A549 (cell line): Measurements from ENCODE around the gene PELI2. TPM values are rescaled to one million over a fixed set of nuclear protein-coding genes. Genes with fewer than 3 reads are reported as not detected.
A peak's percentile ranks its signal among the peaks of the same experiment; 100 is the strongest.

Experiments used
- ATAC-seq, 2 experiments: fragments of 200-7000 bp in 1 of 2; fragments of >200 bp in 1 of 2; cut with Nextera tagmentation in 1 of 2; cut with Tn5 transposase in 1 of 2; 3 replicates each; pipeline versions ENCODE4 v1.8.0 to v1.9.1; 2018 to 2020; ENCODE audit warnings: mild to moderate bottlenecking in 1 of 2, moderate library complexity in 1 of 2
- CTCF ChIA-PET: fragments of 300-600 bp; sonication (Branson Sonifier 250); formaldehyde crosslinking; extraction: SDS; loops from one replicate; lab custom pipeline; 2021; ENCODE audit warnings: antibody characterized with exemption, inconsistent platforms; lab: Yijun Ruan, JAX
- POLR2A ChIA-PET: fragments of 350-600 bp; formaldehyde crosslinking; extraction: SDS; loops from one replicate; lab custom pipeline; 2021; ENCODE audit warnings: antibody characterized with exemption, inconsistent platforms; lab: Yijun Ruan, JAX
- DNase-seq, 2 experiments: peaks; one replicate each; pipeline versions ENCODE4 v3.0.0 to v3.0.0-alpha.2; 2011 to 2016; ENCODE audit warnings: low read depth in 1 of 2, low spot score in 1 of 2
- FAIRE-seq: peaks from 2 replicates; lab custom pipeline; 2011; peaks lifted over from hg19 to GRCh38; lab: Jason Lieb, UNC
- H3K27ac ChIP-seq, 2 experiments: fragments of >200 bp; sonication (Bioruptor Twin); formaldehyde crosslinking; 3 replicates each; pipeline ENCODE4 v1.5.1; 2016 to 2017
- H3K4me1 ChIP-seq: fragments of >200 bp; sonication (Bioruptor Twin); formaldehyde crosslinking; 3 replicates; pipeline ENCODE4 v1.6.1; 2016
- H3K4me2 ChIP-seq: fragments of >200 bp; sonication (Bioruptor Twin); formaldehyde crosslinking; 3 replicates; pipeline ENCODE4 v1.6.1; 2016
- H3K4me3 ChIP-seq: fragments of >200 bp; sonication (Bioruptor Twin); formaldehyde crosslinking; 3 replicates; pipeline ENCODE4 v1.5.1; 2016
- H3K9me3 ChIP-seq: fragments of >200 bp; sonication (Bioruptor Twin); formaldehyde crosslinking; 3 replicates; pipeline ENCODE4 v1.6.1; 2016
- CHD2 ChIP-seq: fragments of 150-350 bp; IDR thresholded peaks from 2 replicates; pipeline ENCODE4 v1.6.1; 2014; ENCODE audit warnings: low read length; ENCODE audit not compliant: partially characterized antibody
- EHF ChIP-seq: fragments of 250-450 bp; sonication (Bioruptor Pico); IDR thresholded peaks from 2 replicates; pipeline ENCODE4 v1.5.0; 2020; ENCODE audit warnings: mild to moderate bottlenecking
- EHMT2 ChIP-seq: fragments of 200-600 bp; sonication (generic); IDR thresholded peaks from 2 replicates; pipeline ENCODE4 v1.6.1; 2016; ENCODE audit warnings: antibody characterized with exemption, low read depth, mild to moderate bottlenecking, moderate library complexity
- EP300 ChIP-seq, 2 experiments: fragments of >200 bp; sonication (Bioruptor Twin); formaldehyde crosslinking; IDR thresholded peaks; 2 replicates in 1 of 2; 3 replicates in 1 of 2; pipeline ENCODE4 v1.6.1; 2016 to 2017
- HES2 ChIP-seq: fragments of >200 bp; sonication (Bioruptor Twin); formaldehyde crosslinking; IDR thresholded peaks from 2 replicates; pipeline ENCODE4 v1.6.1; 2016
- HOXA7 ChIP-seq: fragments of 250-450 bp; sonication (Bioruptor Pico); IDR thresholded peaks from 2 replicates; pipeline ENCODE4 v1.5.0; 2020; ENCODE audit warnings: mild to moderate bottlenecking, moderate library complexity
- KDM5A ChIP-seq: fragments of 200-600 bp; sonication (generic); IDR thresholded peaks from 2 replicates; pipeline ENCODE4 v1.6.1; 2016; ENCODE audit warnings: antibody characterized with exemption, mild to moderate bottlenecking
- MAFK ChIP-seq: fragments of 450-650 bp; IDR thresholded peaks from 2 replicates; pipeline ENCODE4 v1.6.1; 2014; ENCODE audit not compliant: partially characterized antibody
- MAZ ChIP-seq: fragments of 150-350 bp; IDR thresholded peaks from 2 replicates; pipeline ENCODE4 v1.6.1; 2014; ENCODE audit warnings: antibody characterized with exemption, low read depth, low read length, borderline replicate concordance
- NPAS2 ChIP-seq: fragments of 250-450 bp; sonication (Bioruptor Pico); IDR thresholded peaks from 2 replicates; pipeline ENCODE4 v1.8.0; 2022; ENCODE audit warnings: mild to moderate bottlenecking, moderate library complexity, borderline replicate concordance
- POLR2A ChIP-seq: IDR thresholded peaks from 2 replicates; pipeline ENCODE4 v1.6.1; 2012; ENCODE audit warnings: mild to moderate bottlenecking, low read length
- RARB ChIP-seq: fragments of 250-450 bp; sonication (Bioruptor Pico); IDR thresholded peaks from 2 replicates; pipeline ENCODE4 v1.8.0; 2021; ENCODE audit warnings: mild to moderate bottlenecking, moderate library complexity
- TFCP2L1 ChIP-seq: fragments of 250-450 bp; sonication (Bioruptor Pico); IDR thresholded peaks from 2 replicates; pipeline ENCODE4 v1.5.0; 2021; ENCODE audit warnings: mild to moderate bottlenecking
- ZFP36 ChIP-seq: fragments of 450-650 bp; IDR thresholded peaks from 2 replicates; pipeline ENCODE4 v1.6.1; 2014; ENCODE audit warnings: borderline replicate concordance; ENCODE audit not compliant: partially characterized antibody
- ZSCAN20 ChIP-seq: fragments of 250-450 bp; sonication (Bioruptor Pico); IDR thresholded peaks from 2 replicates; pipeline ENCODE4 v1.8.0; 2022; ENCODE audit warnings: mild to moderate bottlenecking, moderate library complexity
- WGBS: methylation state at CpG from one replicate; pipeline ENCODE4 v1.1.6; 2017; ENCODE audit errors: missing lambda C conversion rate; 5-methylcytosine and 5-hydroxymethylcytosine counted together
- polyA plus RNA-seq, 4 experiments: library from polyadenylated mRNA; depleted of rRNA in 3 of 4; stranded (reverse); fragments of >200 nt; fragmentation: RNase III in 1 of 4; extraction: RNeasy Plus Mini Kit Qiagen cat#74134 plus additional on column Dnase treatment in 1 of 4; gene quantifications; 2 replicates in 3 of 4; 3 replicates in 1 of 4; pipeline ENCODE4 v1.2.3, GENCODE V29; 2011 to 2017
- TF ChIP-seq, protein P1 (sequence below): fragments of 200-600 bp; sonication (generic); IDR thresholded peaks from 2 replicates; pipeline ENCODE4 v1.6.1; 2016; ENCODE audit warnings: antibody characterized with exemption, mild to moderate bottlenecking, moderate library complexity

PELI2 gene
- polyA plus RNA-seq, 2 of the 4 experiments (the other 2 are of a cell fraction): 0.93 to 7.2 TPM

GRCh38 chr14:56339855-56340701, 221.9 kb downstream of the PELI2 start (continued):
- TF ChIP-seq TFCP2L1 (no peak), CHD2 (no peak)

DNA sequence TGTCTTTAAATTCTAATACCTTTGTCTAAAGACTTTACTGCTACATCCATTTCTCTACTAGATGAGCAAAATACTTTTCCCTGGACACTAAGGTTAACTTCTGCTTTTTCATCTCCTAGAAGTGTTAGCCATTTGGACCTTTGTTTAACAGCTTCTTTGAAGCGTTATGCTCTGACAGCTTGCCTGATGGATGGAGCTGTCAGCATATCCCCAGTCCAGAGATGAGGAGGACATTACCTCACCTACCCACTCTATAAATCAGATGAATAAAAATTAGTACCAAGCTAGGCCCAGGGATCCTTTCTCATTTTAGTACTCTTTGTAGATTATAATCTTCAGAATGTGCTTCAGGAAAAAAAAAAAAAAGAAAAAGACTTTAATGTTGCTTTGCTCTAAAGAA, 222.7 kb downstream of the PELI2 start:
- Histone ChIP-seq H3K27ac (no peak overlapping the region; a peak in 2 of 6 replicates), H3K4me1 (peaks cover 13% of the 10 kb centered on the region), H3K9me3 (no peaks in the 10 kb centered on the region), H3K4me3 (no peak overlapping the region), H3K4me2 (no peak overlapping the region)
- WGBS: 92% methylated on average over 1 of the region's 1 CpG
- ChIA-PET CTCF (interaction anchor here (0.7 to 2.5 kb wide), 30 partner anchors 11 to 918 kb away, joined by 3 to 41 read pairs (median 4); partner anchors contain the start of gene TBPL2), POLR2A (interaction anchor here (1.0 kb wide), 1 partner anchor 242 kb away, joined by 3 read pairs; no protein-coding TSS in a partner anchor)
- DNase-seq: no peak
- FAIRE-seq: no peak
- no peak for TF ChIP-seq HES2
- TF ChIP-seq KDM5A: no peak
- no peak for TF ChIP-seq HOXA7 (CRISPR knock-in tag)
- ATAC-seq: no peak

DNA sequence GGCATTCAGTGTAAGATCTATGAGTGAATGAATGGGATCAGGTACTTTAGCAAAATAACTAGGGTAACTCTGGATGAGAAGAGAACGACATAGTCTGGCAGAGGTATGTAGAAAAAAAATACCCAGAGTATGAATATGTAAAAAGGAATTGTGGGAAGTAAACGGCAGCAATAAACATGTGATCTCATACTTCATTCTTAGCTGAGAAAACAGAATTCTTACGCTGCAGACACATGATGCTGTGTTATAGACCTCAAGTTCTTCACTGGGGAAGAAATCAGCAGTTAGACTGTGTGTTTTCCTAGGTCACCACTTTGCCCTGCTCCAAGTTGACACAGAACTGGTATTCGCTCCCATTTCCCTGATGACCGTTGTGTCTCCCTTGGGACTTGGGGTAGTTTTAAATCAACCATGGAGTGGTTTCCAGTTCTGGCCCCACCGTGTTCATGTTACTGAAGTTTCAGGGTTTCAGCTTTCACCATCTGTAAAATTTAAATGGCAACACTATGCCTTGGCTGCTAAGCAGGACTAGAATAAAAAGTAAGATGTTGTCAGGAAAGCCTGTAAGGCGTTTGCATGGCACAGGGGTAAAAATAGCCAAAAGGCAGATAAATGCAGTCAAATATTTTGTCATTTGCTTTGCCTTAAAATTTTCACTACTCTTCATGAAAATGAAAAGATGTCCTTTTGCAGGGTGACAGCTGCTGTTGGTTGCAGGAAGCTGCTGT, 223.7 kb downstream of the PELI2 start:
- TF ChIP-seq EP300 (IDR thresholded peaks at IDR 0.05) (no peak), NPAS2 (CRISPR knock-in tag) (no peak), MAFK (no peak), ZFP36 (no peak), HES2 (no peak), EHF (CRISPR knock-in tag) (no peak), ZSCAN20 (CRISPR knock-in tag) (no peak), POLR2A (no peak), EHMT2 (no peak), CHD2 (no peak), MAZ (no peak)
- ChIA-PET CTCF (interaction anchor here (0.9 kb wide), 1 partner anchor 636 kb away, joined by 3 read pairs; no protein-coding TSS in a partner anchor), POLR2A (no interaction called here)
- H3K4me1 ChIP-seq: peaks cover 13% of the 10 kb centered on the region
- no peaks in the 10 kb centered on the region for H3K9me3 ChIP-seq
- DNase-seq: no peak
- no peak overlapping the region for H3K4me2 ChIP-seq
- FAIRE-seq: no peak
- ATAC-seq: no peak
- H3K27ac ChIP-seq: 0 out of 6 replicates have a peak overlapping the region, but pooled peaks of 1 of the 2 experiments have one; percentile 21
- 81% methylated on average over 7 of the region's 7 CpGs for WGBS
- H3K4me3 ChIP-seq: no peak overlapping the region

GRCh38 chr14:56342494-56342942, 224.3 kb downstream of the PELI2 start:
- CTCF ChIA-PET: interaction anchor here (0.9 to 1.1 kb wide), 2 partner anchors 636 to 895 kb away, joined by 3 read pairs; no protein-coding TSS in a partner anchor
- no peak overlapping the region for H3K4me3 ChIP-seq
- no peak overlapping the region for H3K27ac ChIP-seq
- no peak for DNase-seq
- TF ChIP-seq TFCP2L1: no peak
- TF ChIP-seq, protein P1, sequence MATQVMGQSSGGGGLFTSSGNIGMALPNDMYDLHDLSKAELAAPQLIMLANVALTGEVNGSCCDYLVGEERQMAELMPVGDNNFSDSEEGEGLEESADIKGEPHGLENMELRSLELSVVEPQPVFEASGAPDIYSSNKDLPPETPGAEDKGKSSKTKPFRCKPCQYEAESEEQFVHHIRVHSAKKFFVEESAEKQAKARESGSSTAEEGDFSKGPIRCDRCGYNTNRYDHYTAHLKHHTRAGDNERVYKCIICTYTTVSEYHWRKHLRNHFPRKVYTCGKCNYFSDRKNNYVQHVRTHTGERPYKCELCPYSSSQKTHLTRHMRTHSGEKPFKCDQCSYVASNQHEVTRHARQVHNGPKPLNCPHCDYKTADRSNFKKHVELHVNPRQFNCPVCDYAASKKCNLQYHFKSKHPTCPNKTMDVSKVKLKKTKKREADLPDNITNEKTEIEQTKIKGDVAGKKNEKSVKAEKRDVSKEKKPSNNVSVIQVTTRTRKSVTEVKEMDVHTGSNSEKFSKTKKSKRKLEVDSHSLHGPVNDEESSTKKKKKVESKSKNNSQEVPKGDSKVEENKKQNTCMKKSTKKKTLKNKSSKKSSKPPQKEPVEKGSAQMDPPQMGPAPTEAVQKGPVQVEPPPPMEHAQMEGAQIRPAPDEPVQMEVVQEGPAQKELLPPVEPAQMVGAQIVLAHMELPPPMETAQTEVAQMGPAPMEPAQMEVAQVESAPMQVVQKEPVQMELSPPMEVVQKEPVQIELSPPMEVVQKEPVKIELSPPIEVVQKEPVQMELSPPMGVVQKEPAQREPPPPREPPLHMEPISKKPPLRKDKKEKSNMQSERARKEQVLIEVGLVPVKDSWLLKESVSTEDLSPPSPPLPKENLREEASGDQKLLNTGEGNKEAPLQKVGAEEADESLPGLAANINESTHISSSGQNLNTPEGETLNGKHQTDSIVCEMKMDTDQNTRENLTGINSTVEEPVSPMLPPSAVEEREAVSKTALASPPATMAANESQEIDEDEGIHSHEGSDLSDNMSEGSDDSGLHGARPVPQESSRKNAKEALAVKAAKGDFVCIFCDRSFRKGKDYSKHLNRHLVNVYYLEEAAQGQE: no peak
- TF ChIP-seq RARB (CRISPR knock-in tag): no peak
- TF ChIP-seq, all 56 proteins: peak for 0
- WGBS: 83% methylated on average over 5 of the region's 5 CpGs
- Histone ChIP-seq H3K4me2 (no peak overlapping the region), H3K9me3 (no peaks in the 10 kb centered on the region), H3K4me1 (peaks cover 13% of the 10 kb centered on the region)
- POLR2A ChIA-PET: no interaction called here
- ATAC-seq (no peak), FAIRE-seq (no peak)
